LNCAP (cell line): Measurements from ENCODE around the gene EMC9.

Experiments used
- CTCF ChIP-seq: fragments of 450-650 bp; IDR thresholded peaks from 2 replicates; pipeline ENCODE4 v1.5.1; 2017; ENCODE audit warnings: mild to moderate bottlenecking

EMC9 gene

GRCh38 chr14:24122416-24122815, 19.0 kb downstream of the EMC9 start:
- no peak for TF ChIP-seq CTCF

- TF ChIP-seq CTCF: no peak
Measured at GRCh38 chr14:24121210-24121609, 20.2 kb downstream of the EMC9 start.

- no peak for TF ChIP-seq CTCF
Measured at GRCh38 chr14:24119691-24120090, 21.7 kb downstream of the EMC9 start.

- TF ChIP-seq CTCF: no peak
Measured at GRCh38 chr14:24117179-24117578, 24.2 kb downstream of the EMC9 start.

- no peak for TF ChIP-seq CTCF
Measured at GRCh38 chr14:24116128-24116814, 25.1 kb downstream of the EMC9 start.

- no peak for TF ChIP-seq CTCF
Measured at GRCh38 chr14:24115422-24116127, 25.8 kb downstream of the EMC9 start.

- no peak for TF ChIP-seq CTCF
Measured at GRCh38 chr14:24114532-24115421, 26.6 kb downstream of the EMC9 start, which contains the start of the genes DCAF11 and NRL. DCAF11 (plus strand) TSS chr14:24114777; CDS start chr14:24115595, 818 bp downstream. NRL (minus strand) TSS chr14:24114949; CDS start chr14:24082848, 32,101 bp downstream.
